Cardiac muscle cell (in vitro differentiated cells and primary cell): ENCODE results near the gene CCNYL1. TPM values are rescaled to one million over a fixed set of nuclear protein-coding genes. Genes with fewer than 3 reads are reported as not detected.

Experiments
- DNase-seq, 2 donors: peaks; one replicate each; pipeline versions ENCODE4 v3.0.0 to v3.0.0-alpha.2; 2010 to 2017; ENCODE audit warnings: low read depth in 1 of 2, low spot score in 1 of 2
- H3K27ac ChIP-seq: fragments of 200-600 bp; sonication (generic); 2 replicates; pipeline ENCODE4 v1.5.1; 2016
- H3K27me3 ChIP-seq: fragments of 200-600 bp; sonication (generic); 2 replicates; pipeline ENCODE4 v1.6.0; 2016; ENCODE audit warnings: control low read depth
- H3K36me3 ChIP-seq: fragments of 200-600 bp; sonication (generic); 2 replicates; pipeline ENCODE4 v1.5.1; 2016; ENCODE audit warnings: control low read depth
- H3K4me1 ChIP-seq: fragments of 200-600 bp; sonication (generic); 2 replicates; pipeline ENCODE4 v1.8.1; 2017; ENCODE audit warnings: low read depth, mild to moderate bottlenecking, mixed run types
- H3K4me3 ChIP-seq: fragments of 200-600 bp; sonication (generic); 2 replicates; pipeline ENCODE4 v1.5.1; 2016; ENCODE audit warnings: mild to moderate bottlenecking
- H3K9me3 ChIP-seq: fragments of 200-600 bp; sonication (generic); 2 replicates; pipeline ENCODE4 v1.5.1; 2017; ENCODE audit warnings: low read depth, mild to moderate bottlenecking, control low read depth
- polyA plus RNA-seq: library from polyadenylated mRNA; unstranded; fragments of >200 nt; fragmentation: Nextera tagmentation; extraction: Ambion mirVana; gene quantifications from 2 replicates; pipeline ENCODE4 v1.2.1, GENCODE V29; 2016
- total RNA-seq: library from RNA; depleted of rRNA; stranded (reverse); fragments of >200 nt; gene quantifications from 2 replicates; pipeline ENCODE4 v1.2.3, GENCODE V29; 2016
- TF ChIP-seq, protein P1 (sequence below): IDR thresholded peaks from 2 replicates; pipeline ENCODE4 v1.5.1; 2012; ENCODE audit warnings: low read depth, mild to moderate bottlenecking, low read length

CCNYL1 gene
- total and polyA plus RNA-seq, 2 experiments from 2014 or later: 6.8 to 7.4 TPM

DNA sequence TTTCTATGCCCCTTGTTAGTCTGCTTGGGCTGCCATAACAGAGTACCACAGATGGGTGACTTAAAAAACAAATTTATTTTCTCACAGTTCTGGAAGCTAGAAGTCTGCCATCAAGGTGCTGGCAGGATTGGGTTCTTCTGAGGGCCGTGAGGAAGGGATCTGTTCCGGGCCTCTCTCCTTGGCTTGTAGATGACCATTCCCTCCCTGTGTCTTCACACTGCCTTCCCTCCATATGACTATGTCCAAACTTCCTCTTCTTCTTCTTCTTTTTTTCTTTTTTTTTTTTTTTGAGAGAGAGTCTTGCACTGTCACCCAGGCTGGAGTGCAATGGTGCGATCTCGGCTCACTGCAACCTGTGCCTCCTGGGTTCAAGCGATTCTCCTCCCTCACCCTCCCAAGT lies 13.1 kb upstream of the CCNYL1 start:
- Histone ChIP-seq H3K27ac (no peak overlapping the region), H3K27me3 (no peaks in the 10 kb centered on the region), H3K36me3 (no peaks in the 10 kb centered on the region), H3K4me3 (no peak overlapping the region), H3K9me3 (no peaks in the 10 kb centered on the region), H3K4me1 (no peaks in the 10 kb centered on the region)
- TF ChIP-seq, protein P1, sequence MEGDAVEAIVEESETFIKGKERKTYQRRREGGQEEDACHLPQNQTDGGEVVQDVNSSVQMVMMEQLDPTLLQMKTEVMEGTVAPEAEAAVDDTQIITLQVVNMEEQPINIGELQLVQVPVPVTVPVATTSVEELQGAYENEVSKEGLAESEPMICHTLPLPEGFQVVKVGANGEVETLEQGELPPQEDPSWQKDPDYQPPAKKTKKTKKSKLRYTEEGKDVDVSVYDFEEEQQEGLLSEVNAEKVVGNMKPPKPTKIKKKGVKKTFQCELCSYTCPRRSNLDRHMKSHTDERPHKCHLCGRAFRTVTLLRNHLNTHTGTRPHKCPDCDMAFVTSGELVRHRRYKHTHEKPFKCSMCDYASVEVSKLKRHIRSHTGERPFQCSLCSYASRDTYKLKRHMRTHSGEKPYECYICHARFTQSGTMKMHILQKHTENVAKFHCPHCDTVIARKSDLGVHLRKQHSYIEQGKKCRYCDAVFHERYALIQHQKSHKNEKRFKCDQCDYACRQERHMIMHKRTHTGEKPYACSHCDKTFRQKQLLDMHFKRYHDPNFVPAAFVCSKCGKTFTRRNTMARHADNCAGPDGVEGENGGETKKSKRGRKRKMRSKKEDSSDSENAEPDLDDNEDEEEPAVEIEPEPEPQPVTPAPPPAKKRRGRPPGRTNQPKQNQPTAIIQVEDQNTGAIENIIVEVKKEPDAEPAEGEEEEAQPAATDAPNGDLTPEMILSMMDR: no peak
- no peak for DNase-seq

DNA sequence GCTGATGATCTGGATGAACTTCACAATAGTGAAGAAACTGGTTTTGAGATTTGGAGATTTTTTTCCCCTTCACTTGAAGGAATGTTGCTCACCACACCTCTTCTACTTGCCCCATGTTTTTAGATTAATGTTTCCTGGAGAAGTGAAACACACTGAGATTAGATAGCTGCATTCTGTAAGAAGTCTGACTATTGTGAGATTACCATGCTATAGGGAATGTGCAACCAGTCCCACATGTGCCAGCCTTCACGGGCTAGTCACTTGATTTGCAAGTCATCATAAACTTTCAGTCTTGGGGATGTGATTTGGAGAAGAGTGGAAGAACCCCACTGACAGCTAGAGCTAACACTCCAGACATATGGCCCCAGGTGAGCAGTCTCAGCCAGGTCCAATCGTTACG lies 7.4 kb upstream of the CCNYL1 start:
- no peak overlapping the region for H3K27ac ChIP-seq
- DNase-seq: peak in 1 of 2 donors; percentile 20
- H3K4me1 ChIP-seq: peaks cover 2% of the 10 kb centered on the region
- no peaks in the 10 kb centered on the region for H3K36me3 ChIP-seq
- H3K9me3 ChIP-seq: no peaks in the 10 kb centered on the region
- no peaks in the 10 kb centered on the region for H3K27me3 ChIP-seq
- TF ChIP-seq, protein P1: no peak
- no peak overlapping the region for H3K4me3 ChIP-seq

DNA sequence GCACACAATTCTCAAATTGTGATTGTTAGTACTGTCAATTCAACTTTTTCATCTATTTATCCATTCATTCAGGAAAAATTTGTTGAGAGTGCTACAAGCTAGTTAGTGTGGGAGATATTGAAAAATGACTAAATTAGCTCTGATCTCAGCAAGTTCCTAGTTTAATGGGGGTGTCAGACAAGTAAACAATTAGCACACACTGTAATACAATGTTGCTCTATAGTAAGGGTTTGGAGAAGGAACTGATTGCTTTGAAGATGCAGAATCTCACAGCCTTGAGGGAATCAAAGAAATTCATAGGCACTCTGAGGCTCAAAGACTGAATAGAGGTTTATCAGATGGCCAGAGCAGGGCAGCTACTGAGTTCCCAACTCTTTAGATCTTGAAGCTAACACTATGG lies 6.8 kb upstream of the CCNYL1 start:
- Histone ChIP-seq H3K4me1 (peaks cover 2% of the 10 kb centered on the region), H3K9me3 (no peaks in the 10 kb centered on the region), H3K27ac (no peak overlapping the region), H3K36me3 (no peaks in the 10 kb centered on the region), H3K27me3 (no peaks in the 10 kb centered on the region), H3K4me3 (no peak overlapping the region)
- TF ChIP-seq, protein P1: no peak
- no peak for DNase-seq

DNA sequence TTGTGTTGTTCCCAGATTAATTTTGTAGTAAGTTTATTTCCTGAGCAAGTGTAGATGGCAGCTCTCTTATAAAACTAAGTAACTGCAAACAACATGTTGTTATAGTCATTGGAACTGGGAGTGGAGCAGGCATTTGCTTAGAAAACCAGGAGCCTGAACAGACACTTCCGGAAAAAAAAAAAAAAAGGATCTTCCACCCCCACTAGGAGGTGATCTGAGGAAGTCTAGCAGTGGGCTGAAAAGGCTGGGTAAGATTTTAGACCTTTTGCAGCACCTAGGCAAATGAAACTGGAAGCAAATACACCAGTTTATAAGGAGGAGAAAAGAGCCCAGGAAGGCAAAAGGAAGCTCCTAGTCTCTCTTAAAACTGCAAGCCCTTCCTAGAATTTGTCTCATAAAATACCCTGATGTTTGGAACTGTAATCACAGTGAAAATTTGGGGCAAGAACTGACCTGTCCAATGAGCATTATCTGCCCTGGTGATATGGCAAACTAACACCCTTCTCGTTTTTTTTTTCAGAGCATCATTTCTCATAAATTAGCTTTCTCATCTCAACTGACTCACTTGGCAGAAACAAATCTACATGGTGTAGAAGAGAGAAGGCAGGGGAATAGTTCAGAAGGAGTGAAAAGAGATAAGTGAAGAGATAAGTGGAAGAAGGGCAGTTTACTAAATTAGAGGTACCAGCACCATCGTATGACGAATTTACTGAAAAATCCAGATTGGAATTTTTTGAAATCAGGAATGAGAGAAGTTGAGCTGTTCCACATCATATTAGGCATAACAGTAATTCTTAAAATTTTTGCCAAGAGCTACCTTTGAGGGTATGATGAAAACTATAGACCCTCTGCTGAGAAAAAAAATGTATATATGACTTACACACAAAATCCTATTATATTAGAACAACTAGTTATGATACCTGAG lies 4.2 kb upstream of the CCNYL1 start:
- H3K4me3 ChIP-seq: no peak overlapping the region
- peak in 1 of 2 donors; percentile 13 for DNase-seq
- peaks cover 2% of the 10 kb centered on the region for H3K4me1 ChIP-seq
- TF ChIP-seq, protein P1: no peak
- no peaks in the 10 kb centered on the region for H3K9me3 ChIP-seq
- no peaks in the 10 kb centered on the region for H3K27me3 ChIP-seq
- H3K36me3 ChIP-seq: no peaks in the 10 kb centered on the region
- no peak overlapping the region for H3K27ac ChIP-seq

DNA sequence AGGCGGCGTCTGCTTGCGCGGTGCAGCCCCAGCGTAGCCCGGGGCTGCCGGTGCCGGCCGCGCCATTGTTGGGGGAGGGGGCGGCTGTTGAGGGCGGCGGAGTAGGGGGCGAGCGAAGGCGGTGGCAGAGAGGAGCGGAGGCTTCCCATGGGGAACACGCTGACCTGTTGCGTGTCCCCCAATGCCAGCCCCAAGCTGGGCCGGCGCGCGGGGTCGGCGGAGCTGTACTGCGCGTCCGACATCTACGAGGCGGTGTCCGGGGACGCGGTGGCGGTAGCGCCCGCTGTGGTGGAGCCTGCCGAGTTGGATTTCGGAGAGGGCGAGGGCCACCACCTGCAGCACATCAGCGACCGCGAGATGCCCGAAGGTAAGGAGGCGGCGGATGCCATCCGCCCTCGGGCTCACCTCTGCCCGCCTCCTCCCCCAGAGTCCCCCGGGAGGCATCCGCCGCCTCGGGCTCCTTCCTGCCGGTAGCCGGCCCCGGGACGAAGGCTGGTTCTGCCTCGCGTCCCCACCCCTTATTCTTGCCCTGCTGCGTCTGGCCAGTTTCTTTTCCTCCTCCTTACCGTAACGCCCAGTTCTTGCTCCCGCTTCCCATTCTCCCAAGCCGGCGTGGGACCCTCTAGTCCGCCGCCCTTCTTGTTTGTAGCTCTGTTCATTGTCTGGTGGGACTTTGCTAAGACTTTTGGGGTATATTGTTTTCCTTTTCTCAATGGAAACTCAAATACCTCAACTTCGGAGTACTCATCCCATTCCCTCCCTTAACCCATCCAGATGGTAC lies 500 bp downstream of the CCNYL1 start:
- Histone ChIP-seq H3K36me3 (peaks cover 3% of the 10 kb centered on the region), H3K4me1 (peaks cover 1% of the 10 kb centered on the region), H3K9me3 (no peaks in the 10 kb centered on the region), H3K4me3 (peak overlapping the region; percentile 95), H3K27me3 (no peaks in the 10 kb centered on the region), H3K27ac (peak overlapping the region; percentile 88)
- TF ChIP-seq, protein P1: no peak
- DNase-seq: peak; percentile 52 to 55
